Measurements from ENCODE around the gene GAGE2A.
"Not testable (repeated sequence)": the region's sequence is repeated elsewhere in the genome, so short reads cannot be mapped to it uniquely, and the experiment has no call there.

GAGE2A gene

DNA sequence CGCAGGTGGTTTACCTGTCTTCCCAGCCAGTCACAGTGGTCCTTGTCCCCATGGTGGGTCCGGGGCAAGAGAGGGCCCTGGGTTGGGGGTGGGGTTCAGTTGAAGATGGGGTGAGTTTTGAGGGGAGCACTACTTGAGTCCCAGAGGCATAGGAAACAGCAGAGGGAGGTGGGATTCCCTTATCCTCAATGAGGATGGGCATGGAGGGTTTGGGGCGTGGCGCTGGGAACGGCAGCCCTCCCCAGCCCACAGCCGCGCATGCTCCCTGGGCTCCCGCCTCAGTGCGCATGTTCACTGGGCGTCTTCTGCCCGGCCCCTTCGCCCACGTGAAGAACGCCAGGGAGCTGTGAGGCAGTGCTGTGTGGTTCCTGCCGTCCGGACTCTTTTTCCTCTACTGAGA, at the start of gene GAGE2A:
Gene GAGE2A, plus strand, starts transcription at position 301 of the 400 bp plus-strand sequence. CDS start 1,155 bp downstream, outside the sequence.
- not testable (repeated sequence) for DNase-seq

GRCh38 chrX:49541433-49541832, 47.9 kb upstream of the GAGE2A start, which contains the start of gene GAGE12D:
GAGE12D (plus strand) TSS chrX:49541733; CDS start chrX:49542888, 1,155 bp downstream.
- not testable (repeated sequence) for DNase-seq

DNA sequence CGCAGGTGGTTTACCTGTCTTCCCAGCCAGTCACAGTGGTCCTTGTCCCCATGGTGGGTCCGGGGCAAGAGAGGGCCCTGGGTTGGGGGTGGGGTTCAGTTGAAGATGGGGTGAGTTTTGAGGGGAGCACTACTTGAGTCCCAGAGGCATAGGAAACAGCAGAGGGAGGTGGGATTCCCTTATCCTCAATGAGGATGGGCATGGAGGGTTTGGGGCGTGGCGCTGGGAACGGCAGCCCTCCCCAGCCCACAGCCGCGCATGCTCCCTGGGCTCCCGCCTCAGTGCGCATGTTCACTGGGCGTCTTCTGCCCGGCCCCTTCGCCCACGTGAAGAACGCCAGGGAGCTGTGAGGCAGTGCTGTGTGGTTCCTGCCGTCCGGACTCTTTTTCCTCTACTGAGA, 38.3 kb upstream of the GAGE2A start, which contains the start of gene GAGE12E:
Gene GAGE12E, plus strand, starts transcription at position 301 of the 400 bp plus-strand sequence. CDS start 1,155 bp downstream, outside the sequence.
- DNase-seq = not testable (repeated sequence)

- not testable (repeated sequence) for DNase-seq
These were observed 28.8 kb upstream of the GAGE2A start, which contains the start of gene GAGE12F for GRCh38 chrX:49560542-49560941. GAGE12F (plus strand) TSS chrX:49560842; CDS start chrX:49561997, 1,155 bp downstream.

DNA sequence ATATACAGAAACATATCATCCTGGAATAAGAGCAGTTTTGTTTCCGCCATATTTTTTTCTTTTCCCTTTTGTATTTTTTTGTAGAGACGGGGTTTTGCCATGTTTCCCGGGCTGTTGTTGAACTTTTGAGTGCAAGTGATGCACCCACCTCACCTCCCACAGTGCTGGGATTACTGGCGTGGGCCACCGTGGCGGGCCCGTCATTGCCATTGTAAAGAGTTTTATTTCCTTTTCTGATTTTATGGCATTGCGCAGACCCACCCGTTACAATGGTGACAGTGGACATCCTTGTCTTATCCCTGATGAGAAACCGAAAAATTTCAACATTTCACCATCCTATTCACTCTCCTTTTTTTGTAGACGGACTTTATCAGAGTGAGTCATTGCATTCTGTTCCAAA, 20.6 kb upstream of the GAGE2A start:
- DNase-seq = not testable (repeated sequence)

DNA sequence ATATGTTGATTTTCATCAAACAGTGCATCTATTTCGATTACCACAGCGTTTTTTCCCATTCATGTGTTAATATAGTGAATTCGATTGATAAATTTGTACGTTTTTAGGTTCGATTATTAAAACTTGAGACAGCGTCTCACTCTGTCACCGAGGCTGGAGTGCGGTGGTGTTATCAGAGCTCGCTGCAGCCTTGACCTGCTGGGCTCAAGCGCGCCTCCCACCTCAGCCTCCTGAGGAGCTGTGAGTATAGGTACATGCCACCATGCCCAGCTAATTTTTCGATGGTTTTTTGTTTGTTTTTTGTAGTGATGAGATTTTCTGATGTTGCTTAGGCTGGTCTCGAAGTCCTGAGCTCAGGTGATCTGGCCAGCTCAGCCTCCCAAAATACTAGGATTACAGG, 20.1 kb upstream of the GAGE2A start:
- not testable (repeated sequence) for DNase-seq

DNA sequence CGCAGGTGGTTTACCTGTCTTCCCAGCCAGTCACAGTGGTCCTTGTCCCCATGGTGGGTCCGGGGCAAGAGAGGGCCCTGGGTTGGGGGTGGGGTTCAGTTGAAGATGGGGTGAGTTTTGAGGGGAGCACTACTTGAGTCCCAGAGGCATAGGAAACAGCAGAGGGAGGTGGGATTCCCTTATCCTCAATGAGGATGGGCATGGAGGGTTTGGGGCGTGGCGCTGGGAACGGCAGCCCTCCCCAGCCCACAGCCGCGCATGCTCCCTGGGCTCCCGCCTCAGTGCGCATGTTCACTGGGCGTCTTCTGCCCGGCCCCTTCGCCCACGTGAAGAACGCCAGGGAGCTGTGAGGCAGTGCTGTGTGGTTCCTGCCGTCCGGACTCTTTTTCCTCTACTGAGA, 19.2 kb upstream of the GAGE2A start, which contains the start of gene GAGE12G:
Gene GAGE12G, plus strand, starts transcription at position 301 of the 400 bp plus-strand sequence. CDS start 1,155 bp downstream, outside the sequence.
- not testable (repeated sequence) for DNase-seq

- DNase-seq = not testable (repeated sequence)
These were observed 9.6 kb upstream of the GAGE2A start, which contains the start of gene GAGE12H for GRCh38 chrX:49579649-49580048. GAGE12H (plus strand) TSS chrX:49579949; CDS start chrX:49581104, 1,155 bp downstream.

GRCh38 chrX:49589769-49590478, 628 bp downstream of the GAGE2A start:
- not testable (repeated sequence) for DNase-seq

DNA sequence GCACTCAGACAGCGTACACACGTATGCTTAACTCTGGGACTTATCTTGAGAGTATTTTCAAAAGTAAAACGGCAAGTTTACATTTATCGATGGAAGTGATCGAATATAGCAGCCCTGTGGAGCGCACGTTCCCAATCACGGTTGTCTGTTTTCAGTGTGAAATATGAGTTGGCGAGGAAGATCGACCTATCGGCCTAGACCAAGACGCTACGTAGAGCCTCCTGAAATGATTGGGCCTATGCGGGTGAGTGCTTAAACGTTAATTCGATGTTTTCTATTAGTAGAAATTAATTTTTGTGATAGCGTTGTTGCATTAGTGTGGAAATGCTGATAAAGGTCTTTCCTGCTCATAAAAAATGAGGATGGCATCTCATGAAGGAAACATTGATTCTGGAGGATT, 1.2 kb downstream of the GAGE2A start:
- DNase-seq = not testable (repeated sequence)

GRCh38 chrX:49598720-49599119, 9.4 kb downstream of the GAGE2A start, which contains the start of gene GAGE1:
GAGE1 (plus strand) TSS chrX:49599020; CDS start chrX:49600175, 1,155 bp downstream.
- DNase-seq = not testable (repeated sequence)

GRCh38 chrX:49610718-49611310, 21.5 kb downstream of the GAGE2A start:
- no peak for DNase-seq

GRCh38 chrX:49618574-49618973, 29.3 kb downstream of the GAGE2A start:
- DNase-seq = no peak

GRCh38 chrX:49627086-49627777, 37.9 kb downstream of the GAGE2A start:
- DNase-seq = peak; percentile 29

GRCh38 chrX:49644991-49645637, 55.8 kb downstream of the GAGE2A start:
- no peak for DNase-seq
